CD14-positive monocyte (primary cell): ENCODE results near the gene TAF1B. TPM values are rescaled to one million over a fixed set of nuclear protein-coding genes. Genes with fewer than 3 reads are reported as not detected.

ENCODE experiments used
- DNase-seq, 3 donors: peaks; one replicate each; pipeline ENCODE4 v3.0.0-alpha.2; 2011 to 2022
- H2AFZ ChIP-seq: 2 replicates; pipeline ENCODE4 v1.6.0; 2012; ENCODE audit warnings: mild to moderate bottlenecking, low read depth, low read length, inconsistent platforms; ENCODE audit not compliant: insufficient read depth, poor library complexity, severe bottlenecking
- H3K27ac ChIP-seq, 2 donors: 1 replicate in 1 of 2; 2 replicates in 1 of 2; pipeline ENCODE4 v1.5.1; 2012 to 2013; ENCODE audit warnings: low read length in 2 of 2, control low read depth in 1 of 2, inconsistent platforms in 1 of 2, low read depth in 1 of 2, mild to moderate bottlenecking in 1 of 2
- H3K27me3 ChIP-seq, 2 donors: one replicate each; pipeline versions ENCODE4 v1.6.0 to v1.6.1; 2011 to 2013; ENCODE audit warnings: low read length in 2 of 2; ENCODE audit not compliant: control insufficient read depth in 2 of 2, insufficient read depth in 2 of 2
- H3K36me3 ChIP-seq, 2 donors: replicated peaks in 1 of 2; 1 replicate in 1 of 2; 2 replicates in 1 of 2; pipeline versions ENCODE4 v1.5.1 to v1.6.1; 2012 to 2013; ENCODE audit warnings: low read length in 2 of 2, control low read depth in 1 of 2, inconsistent platforms in 1 of 2, mild to moderate bottlenecking in 1 of 2; ENCODE audit not compliant: insufficient read depth in 2 of 2, control insufficient read depth in 1 of 2
- H3K4me1 ChIP-seq, 2 donors: 1 replicate in 1 of 2; 2 replicates in 1 of 2; pipeline versions ENCODE4 v1.5.1 to v1.6.1; 2012 to 2013; ENCODE audit warnings: low read length in 2 of 2, control low read depth in 1 of 2, inconsistent platforms in 1 of 2, mild to moderate bottlenecking in 1 of 2, moderate library complexity in 1 of 2; ENCODE audit not compliant: insufficient read depth in 2 of 2, control insufficient read depth in 1 of 2
- H3K4me2 ChIP-seq: replicated peaks from 2 replicates; pipeline ENCODE3; 2012; ENCODE audit warnings: low read length, moderate library complexity, mild to moderate bottlenecking; ENCODE audit not compliant: poor library complexity, severe bottlenecking; ENCODE audit errors: extremely low read depth
- H3K4me3 ChIP-seq, 3 experiments: fragments of 200-600 bp in 1 of 3; sonication (generic) in 1 of 3; replicated peaks in 1 of 3; 1 replicate in 2 of 3; 2 replicates in 1 of 3; pipeline ENCODE4 v1.5.1; 2011 to 2013; ENCODE audit warnings: low read length in 3 of 3, mild to moderate bottlenecking in 3 of 3, control low read depth in 2 of 3, low read depth in 2 of 3, inconsistent platforms in 1 of 3, moderate library complexity in 1 of 3
- H3K79me2 ChIP-seq: 2 replicates; pipeline ENCODE4 v1.6.0; 2012; ENCODE audit warnings: mild to moderate bottlenecking, control low read depth, inconsistent platforms, low read length, moderate library complexity; ENCODE audit not compliant: insufficient read depth
- H3K9ac ChIP-seq: 2 replicates; pipeline ENCODE4 v1.6.0; 2017; ENCODE audit warnings: low read length, mild to moderate bottlenecking; ENCODE audit not compliant: insufficient read depth, poor library complexity, severe bottlenecking
- H3K9me3 ChIP-seq, 2 donors: replicated peaks in 1 of 2; 1 replicate in 1 of 2; 2 replicates in 1 of 2; pipeline versions ENCODE4 v1.5.1 to v1.6.1; 2012 to 2013; ENCODE audit warnings: low read length in 2 of 2, control low read depth in 1 of 2; ENCODE audit not compliant: control insufficient read depth in 1 of 2, insufficient read depth in 1 of 2
- H4K20me1 ChIP-seq: 2 replicates; pipeline ENCODE4 v1.6.0; 2012; ENCODE audit warnings: mild to moderate bottlenecking, low read length, control low read depth, moderate library complexity; ENCODE audit not compliant: insufficient read depth
- H3K27ac Mint-ChIP-seq, 7 donors: one replicate each; pipeline ENCODE4 v1.8.0; 2020; ENCODE audit warnings: mild to moderate bottlenecking in 7 of 7, mixed read lengths in 7 of 7, moderate library complexity in 6 of 7, inconsistent platforms in 2 of 7
- H3K27me3 Mint-ChIP-seq, 3 donors: one replicate each; pipeline ENCODE4 v1.8.0; 2021 to 2022; ENCODE audit warnings: low read depth in 3 of 3, mild to moderate bottlenecking in 3 of 3, mixed read lengths in 3 of 3, moderate library complexity in 3 of 3, inconsistent platforms in 1 of 3
- H3K36me3 Mint-ChIP-seq, 2 donors: one replicate each; pipeline ENCODE4 v1.8.0; 2020; ENCODE audit warnings: mixed read lengths in 2 of 2, inconsistent platforms in 1 of 2, mild to moderate bottlenecking in 1 of 2
- H3K4me1 Mint-ChIP-seq: one replicate; pipeline ENCODE4 v1.8.0; 2020; ENCODE audit warnings: mild to moderate bottlenecking, mixed read lengths
- H3K4me3 Mint-ChIP-seq, 2 donors: one replicate each; pipeline ENCODE4 v1.8.0; 2020; ENCODE audit warnings: mild to moderate bottlenecking in 2 of 2, mixed read lengths in 2 of 2, moderate library complexity in 1 of 2
- H3K9me3 Mint-ChIP-seq, 7 donors: one replicate each; pipeline ENCODE4 v1.8.0; 2020 to 2022; ENCODE audit warnings: mixed read lengths in 7 of 7, mild to moderate bottlenecking in 6 of 7, moderate library complexity in 6 of 7, inconsistent platforms in 2 of 7
- WGBS: methylation state at CpG from one replicate; pipeline ENCODE4 v1.1.5; 2013; ENCODE audit warnings: missing lambda C conversion rate; ENCODE audit not compliant: insufficient coverage; 5-methylcytosine and 5-hydroxymethylcytosine counted together
- intact Hi-C, 2 donors: fragments of 100-400 bp; cut with micrococcal nuclease; formaldehyde crosslinking; loops; one replicate each; pipeline versions ENCODE4 v1.15.0 to v1.15.1; 2023
- polyA plus RNA-seq, 3 donors: library from polyadenylated mRNA; depleted of rRNA in 1 of 3; unstranded in 2 of 3; stranded (reverse) in 1 of 3; fragments of 300-500 nt in 2 of 3; fragments of >200 nt in 1 of 3; fragmentation: Illumina TruSeq in 2 of 3; gene quantifications; 1 replicate in 2 of 3; 2 replicates in 1 of 3; pipeline ENCODE4 v1.2.3, GENCODE V29; 2012 to 2021
- TF ChIP-seq, protein P1 (sequence below): fragments of 200-600 bp; IDR thresholded peaks from one replicate; pipeline ENCODE4 v1.8.0; 2022; ENCODE audit warnings: antibody characterized with exemption, mild to moderate bottlenecking

The TAF1B gene
- polyA plus RNA-seq, 3 donors = 6.0 to 8.4 (median 7.2) TPM

GRCh38 chr2:9807555-9808305, 35.5 kb upstream of the TAF1B start:
- H3K27ac ChIP-seq = no peak overlapping the region
- Mint-ChIP-seq H3K4me1 (peaks cover 8% of the 10 kb centered on the region), H3K4me3 (no peak overlapping the region), H3K9me3 (peaks cover 0 to 5% (median 0%) of the 10 kb centered on the region in 7 donors), H3K27me3 (peaks cover 5 to 10% (median 7%) of the 10 kb centered on the region in 3 donors), H3K27ac (peak overlapping the region in 2 of 7 donors; percentile 7 to 73), H3K36me3 (no peaks in the 10 kb centered on the region)
- H3K4me2 ChIP-seq = no peak overlapping the region
- no peaks in the 10 kb centered on the region for H3K27me3 ChIP-seq
- TF ChIP-seq, protein P1, sequence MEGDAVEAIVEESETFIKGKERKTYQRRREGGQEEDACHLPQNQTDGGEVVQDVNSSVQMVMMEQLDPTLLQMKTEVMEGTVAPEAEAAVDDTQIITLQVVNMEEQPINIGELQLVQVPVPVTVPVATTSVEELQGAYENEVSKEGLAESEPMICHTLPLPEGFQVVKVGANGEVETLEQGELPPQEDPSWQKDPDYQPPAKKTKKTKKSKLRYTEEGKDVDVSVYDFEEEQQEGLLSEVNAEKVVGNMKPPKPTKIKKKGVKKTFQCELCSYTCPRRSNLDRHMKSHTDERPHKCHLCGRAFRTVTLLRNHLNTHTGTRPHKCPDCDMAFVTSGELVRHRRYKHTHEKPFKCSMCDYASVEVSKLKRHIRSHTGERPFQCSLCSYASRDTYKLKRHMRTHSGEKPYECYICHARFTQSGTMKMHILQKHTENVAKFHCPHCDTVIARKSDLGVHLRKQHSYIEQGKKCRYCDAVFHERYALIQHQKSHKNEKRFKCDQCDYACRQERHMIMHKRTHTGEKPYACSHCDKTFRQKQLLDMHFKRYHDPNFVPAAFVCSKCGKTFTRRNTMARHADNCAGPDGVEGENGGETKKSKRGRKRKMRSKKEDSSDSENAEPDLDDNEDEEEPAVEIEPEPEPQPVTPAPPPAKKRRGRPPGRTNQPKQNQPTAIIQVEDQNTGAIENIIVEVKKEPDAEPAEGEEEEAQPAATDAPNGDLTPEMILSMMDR = no peak
- 97% methylated on average over 8 of the region's 13 CpGs for WGBS
- no peak overlapping the region for H3K4me3 ChIP-seq
- no peaks in the 10 kb centered on the region for H4K20me1 ChIP-seq
- no peaks in the 10 kb centered on the region for H3K9me3 ChIP-seq
- no peaks in the 10 kb centered on the region for H3K36me3 ChIP-seq
- H2AFZ ChIP-seq = no peak overlapping the region
- H3K9ac ChIP-seq = no peak overlapping the region
- H3K79me2 ChIP-seq = no peaks in the 10 kb centered on the region
- H3K4me1 ChIP-seq = peaks cover 6 to 19% of the 10 kb centered on the region in 2 donors
- intact Hi-C loops = no loop called here
- no peak for DNase-seq

- Mint-ChIP-seq H3K27ac (peak overlapping the region in 1 of 7 donors; percentile 7), H3K36me3 (no peaks in the 10 kb centered on the region), H3K4me3 (no peak overlapping the region), H3K9me3 (peaks cover 0 to 5% (median 0%) of the 10 kb centered on the region in 7 donors), H3K27me3 (peaks cover 7 to 13% (median 9%) of the 10 kb centered on the region in 3 donors), H3K4me1 (peaks cover 16% of the 10 kb centered on the region)
- Histone ChIP-seq H3K79me2 (no peaks in the 10 kb centered on the region), H3K27me3 (no peaks in the 10 kb centered on the region), H3K9ac (no peak overlapping the region), H3K4me3 (no peak overlapping the region), H3K27ac (no peak overlapping the region), H3K36me3 (no peaks in the 10 kb centered on the region), H3K9me3 (no peaks in the 10 kb centered on the region), H3K4me1 (peaks cover 14 to 27% of the 10 kb centered on the region in 2 donors), H4K20me1 (no peaks in the 10 kb centered on the region), H2AFZ (no peak overlapping the region), H3K4me2 (no peak overlapping the region)
- 81% methylated on average over 4 of the region's 19 CpGs for WGBS
- TF ChIP-seq, protein P1 = no peak
- DNase-seq = no peak
- intact Hi-C loops = no loop called here
Observed at GRCh38 chr2:9808334-9809063, 34.8 kb upstream of the TAF1B start.
